Activated CD4-positive, alpha-beta memory T cell treated with anti-CD3 and anti-CD28 coated beads for 36 hours (primary cell): ENCODE data around the gene IL22. TPM values are rescaled to one million over a fixed set of nuclear protein-coding genes. Genes with fewer than 3 reads are reported as not detected.
A peak's percentile ranks its signal among the peaks of the same experiment; 100 is the strongest.

Experiments
- CTCF ChIA-PET: fragments of 350-600 bp; sonication (Branson Sonifier 250); formaldehyde crosslinking; loops from one replicate; lab custom pipeline; 2021; ENCODE audit warnings: antibody characterized with exemption, inconsistent platforms; lab: Charles Lee
- POLR2A ChIA-PET: fragments of 350-600 bp; sonication (Branson Sonifier 250); formaldehyde crosslinking; loops from one replicate; lab custom pipeline; 2021; ENCODE audit warnings: antibody characterized with exemption; lab: Charles Lee
- DNase-seq: peaks from one replicate; pipeline ENCODE4 v3.0.0-alpha.2; 2020
- H3K27ac Mint-ChIP-seq: one replicate; pipeline ENCODE4 v1.8.0; 2021; ENCODE audit warnings: mixed read lengths
- H3K27me3 Mint-ChIP-seq: one replicate; pipeline ENCODE4 v1.8.0; 2021; ENCODE audit warnings: mixed read lengths
- H3K36me3 Mint-ChIP-seq: one replicate; pipeline ENCODE4 v1.8.0; 2021; ENCODE audit warnings: mixed read lengths
- H3K4me1 Mint-ChIP-seq: one replicate; pipeline ENCODE4 v1.8.0; 2021; ENCODE audit warnings: low read depth, mixed read lengths
- H3K4me3 Mint-ChIP-seq: one replicate; pipeline ENCODE4 v1.8.0; 2021; ENCODE audit warnings: mild to moderate bottlenecking, mixed read lengths
- H3K9me3 Mint-ChIP-seq: one replicate; pipeline ENCODE4 v1.8.0; 2021; ENCODE audit warnings: mixed read lengths
- intact Hi-C: fragments of 100-400 bp; cut with micrococcal nuclease; formaldehyde crosslinking; loops from one replicate; pipeline ENCODE4 v1.15.1; 2023
- total RNA-seq, 2 experiments: library from RNA; stranded (reverse); gene quantifications; one replicate each; pipeline ENCODE4 v1.2.3, GENCODE V29; 2021

Gene IL22
- 1 to 10 TPM; 5.4 to 6.4 TPM for total RNA-seq

- ChIA-PET POLR2A (interaction anchor here (1.2 kb wide), 1 partner anchor 23 kb away, joined by 3 read pairs; no protein-coding TSS in a partner anchor), CTCF (no interaction called here)
- Mint-ChIP-seq H3K36me3 (no peaks in the 10 kb centered on the region), H3K4me3 (no peak within 1 kb of the TSS), H3K9me3 (no peaks in the 10 kb centered on the region), H3K4me1 (peaks cover 2% of the 10 kb centered on the region), H3K27ac (no peak within 1 kb of the TSS), H3K27me3 (peaks cover 41% of the 10 kb centered on the region)
- intact Hi-C loops, result no loop called here
- no peak for DNase-seq
Observed at GRCh38 chr12:68253504-68253903, at the start of gene IL22. IL22 (minus strand) TSS chr12:68253604; CDS start chr12:68253448, 156 bp downstream.

GRCh38 chr12:68297929-68298328 is 44.5 kb upstream of the IL22 start:
- no peak overlapping the region for H3K27ac Mint-ChIP-seq
- H3K36me3 Mint-ChIP-seq, result peaks cover 52% of the 10 kb centered on the region
- intact Hi-C loops, result loop anchor here (10.0 kb wide), 1 partner anchor 603 kb away; no protein-coding TSS in a partner anchor
- ChIA-PET POLR2A (no interaction called here), CTCF (interaction anchor here (1.4 kb wide), 1 partner anchor 257 kb away, joined by 3 read pairs; no protein-coding TSS in a partner anchor)
- no peak overlapping the region for H3K4me3 Mint-ChIP-seq
- DNase-seq, result no peak
- peaks cover 14% of the 10 kb centered on the region for H3K9me3 Mint-ChIP-seq
- H3K4me1 Mint-ChIP-seq, result peaks cover 6% of the 10 kb centered on the region
- peaks cover 7% of the 10 kb centered on the region for H3K27me3 Mint-ChIP-seq

GRCh38 chr12:68294251-68294650 is 40.8 kb upstream of the IL22 start:
- Mint-ChIP-seq H3K36me3 (peaks cover 22% of the 10 kb centered on the region), H3K27me3 (peaks cover 7% of the 10 kb centered on the region), H3K4me1 (peaks cover 38% of the 10 kb centered on the region), H3K9me3 (peaks cover 2% of the 10 kb centered on the region), H3K27ac (no peak overlapping the region), H3K4me3 (no peak overlapping the region)
- POLR2A ChIA-PET, result no interaction called here
- intact Hi-C loops, result loop anchor here (5.0 to 10.0 kb wide), 2 partner anchors 188 to 599 kb away; no protein-coding TSS in a partner anchor
- DNase-seq, result no peak
- CTCF ChIA-PET, result no interaction called here

GRCh38 chr12:68293347-68293746 is 39.9 kb upstream of the IL22 start:
- Mint-ChIP-seq H3K27ac (no peak overlapping the region), H3K9me3 (peaks cover 2% of the 10 kb centered on the region), H3K36me3 (peaks cover 17% of the 10 kb centered on the region), H3K27me3 (peaks cover 8% of the 10 kb centered on the region), H3K4me1 (peaks cover 41% of the 10 kb centered on the region), H3K4me3 (no peak overlapping the region)
- intact Hi-C loops, result loop anchor here (5.0 to 10.0 kb wide), 2 partner anchors 189 to 599 kb away; no protein-coding TSS in a partner anchor
- POLR2A ChIA-PET, result interaction anchor here (0.6 to 1.5 kb wide), 2 partner anchors 10 to 88 kb away, joined by 3 to 4 read pairs; no protein-coding TSS in a partner anchor
- no peak for DNase-seq
- CTCF ChIA-PET, result interaction anchor here (1.0 to 2.1 kb wide), 2 partner anchors 71 to 253 kb away, joined by 3 to 11 read pairs; no protein-coding TSS in a partner anchor

- ChIA-PET CTCF (interaction anchor here (0.7 to 2.1 kb wide), 4 partner anchors 61 to 252 kb away, joined by 3 to 11 read pairs (median 3); no protein-coding TSS in a partner anchor), POLR2A (interaction anchor here (0.5 to 2.9 kb wide), 6 partner anchors 9 to 260 kb away, joined by 3 to 25 read pairs (median 4); no protein-coding TSS in a partner anchor)
- Mint-ChIP-seq H3K4me1 (peaks cover 43% of the 10 kb centered on the region), H3K27me3 (peaks cover 11% of the 10 kb centered on the region), H3K9me3 (peaks cover 5% of the 10 kb centered on the region), H3K4me3 (no peak overlapping the region), H3K27ac (no peak overlapping the region), H3K36me3 (peaks cover 18% of the 10 kb centered on the region)
- intact Hi-C loops, result loop anchor here (5.0 to 10.0 kb wide), 2 partner anchors 190 to 598 kb away; no protein-coding TSS in a partner anchor
- no peak for DNase-seq
Observed at GRCh38 chr12:68292151-68292943, 38.9 kb upstream of the IL22 start.

GRCh38 chr12:68291396-68292036 is 38.1 kb upstream of the IL22 start:
- Mint-ChIP-seq H3K27ac (peak overlapping the region; percentile 43), H3K4me1 (peaks cover 47% of the 10 kb centered on the region), H3K36me3 (peaks cover 18% of the 10 kb centered on the region), H3K4me3 (no peak overlapping the region), H3K27me3 (peaks cover 13% of the 10 kb centered on the region), H3K9me3 (peaks cover 5% of the 10 kb centered on the region)
- ChIA-PET POLR2A (interaction anchor here (0.5 to 2.9 kb wide), 7 partner anchors 8 to 261 kb away, joined by 3 to 25 read pairs (median 4); no protein-coding TSS in a partner anchor), CTCF (interaction anchor here (0.7 to 2.1 kb wide), 3 partner anchors 60 to 251 kb away, joined by 3 to 11 read pairs (median 3); no protein-coding TSS in a partner anchor)
- intact Hi-C loops, result loop anchor here (1.0 to 10.0 kb wide), 4 partner anchors 15 to 597 kb away; partner anchors contain the start of gene IL26
- DNase-seq, result peak; percentile 21

- intact Hi-C loops, result loop anchor here (1.0 to 10.0 kb wide), 11 partner anchors 9 to 595 kb away; partner anchors contain the start of gene MDM1
- POLR2A ChIA-PET, result interaction anchor here (0.6 to 2.9 kb wide), 10 partner anchors 9 to 194 kb away, joined by 3 to 25 read pairs (median 4); partner anchors contain the start of gene IFNG
- peaks cover 5% of the 10 kb centered on the region for H3K9me3 Mint-ChIP-seq
- H3K27ac Mint-ChIP-seq, result peak overlapping the region; percentile 59
- no peak overlapping the region for H3K4me3 Mint-ChIP-seq
- peaks cover 47% of the 10 kb centered on the region for H3K4me1 Mint-ChIP-seq
- peaks cover 23% of the 10 kb centered on the region for H3K27me3 Mint-ChIP-seq
- peak; percentile 58 for DNase-seq
- CTCF ChIA-PET, result interaction anchor here (0.8 to 1.6 kb wide), 5 partner anchors 12 to 518 kb away, joined by 3 to 5 read pairs (median 3); partner anchors contain the start of gene MDM2
- H3K36me3 Mint-ChIP-seq, result peaks cover 16% of the 10 kb centered on the region
Observed at GRCh38 chr12:68290126-68290525, 36.7 kb upstream of the IL22 start.

- Mint-ChIP-seq H3K27ac (no peak overlapping the region), H3K4me1 (peaks cover 34% of the 10 kb centered on the region), H3K4me3 (no peak overlapping the region), H3K27me3 (peaks cover 24% of the 10 kb centered on the region), H3K36me3 (peaks cover 2% of the 10 kb centered on the region), H3K9me3 (peaks cover 5% of the 10 kb centered on the region)
- CTCF ChIA-PET, result no interaction called here
- intact Hi-C loops, result no loop called here
- no peak for DNase-seq
- POLR2A ChIA-PET, result interaction anchor here (0.6 kb wide), 1 partner anchor 418 kb away, joined by 3 read pairs; no protein-coding TSS in a partner anchor
Observed at GRCh38 chr12:68287106-68287505, 33.7 kb upstream of the IL22 start.

GRCh38 chr12:68286396-68286795 is 33.0 kb upstream of the IL22 start:
- DNase-seq, result no peak
- ChIA-PET CTCF (interaction anchor here (0.9 kb wide), 2 partner anchors 45 to 63 kb away, joined by 3 to 4 read pairs; no protein-coding TSS in a partner anchor), POLR2A (interaction anchor here (1.0 kb wide), 1 partner anchor 12 kb away, joined by 3 read pairs; no protein-coding TSS in a partner anchor)
- Mint-ChIP-seq H3K4me1 (peaks cover 33% of the 10 kb centered on the region), H3K4me3 (no peak overlapping the region), H3K27me3 (peaks cover 24% of the 10 kb centered on the region), H3K36me3 (peaks cover 2% of the 10 kb centered on the region), H3K27ac (no peak overlapping the region), H3K9me3 (peaks cover 5% of the 10 kb centered on the region)
- intact Hi-C loops, result no loop called here

GRCh38 chr12:68285541-68285940 is 32.1 kb upstream of the IL22 start:
- intact Hi-C loops, result no loop called here
- CTCF ChIA-PET, result no interaction called here
- POLR2A ChIA-PET, result interaction anchor here (1.0 kb wide), 1 partner anchor 13 kb away, joined by 3 read pairs; no protein-coding TSS in a partner anchor
- peaks cover 5% of the 10 kb centered on the region for H3K9me3 Mint-ChIP-seq
- peaks cover 33% of the 10 kb centered on the region for H3K4me1 Mint-ChIP-seq
- H3K27me3 Mint-ChIP-seq, result peaks cover 31% of the 10 kb centered on the region
- DNase-seq, result no peak
- H3K4me3 Mint-ChIP-seq, result no peak overlapping the region
- H3K36me3 Mint-ChIP-seq, result peaks cover 2% of the 10 kb centered on the region
- no peak overlapping the region for H3K27ac Mint-ChIP-seq
